GM18498 (cell line): Measurements from ENCODE around the gene SVOP.

Experiments used
- ATAC-seq: cut with Tn5 transposase; IDR thresholded peaks from one replicate; pipeline ENCODE4 v1.9.1; 2021; ENCODE audit warnings: mild to moderate bottlenecking, moderate library complexity; ENCODE audit not compliant: unreplicated experiment

SVOP gene

DNA sequence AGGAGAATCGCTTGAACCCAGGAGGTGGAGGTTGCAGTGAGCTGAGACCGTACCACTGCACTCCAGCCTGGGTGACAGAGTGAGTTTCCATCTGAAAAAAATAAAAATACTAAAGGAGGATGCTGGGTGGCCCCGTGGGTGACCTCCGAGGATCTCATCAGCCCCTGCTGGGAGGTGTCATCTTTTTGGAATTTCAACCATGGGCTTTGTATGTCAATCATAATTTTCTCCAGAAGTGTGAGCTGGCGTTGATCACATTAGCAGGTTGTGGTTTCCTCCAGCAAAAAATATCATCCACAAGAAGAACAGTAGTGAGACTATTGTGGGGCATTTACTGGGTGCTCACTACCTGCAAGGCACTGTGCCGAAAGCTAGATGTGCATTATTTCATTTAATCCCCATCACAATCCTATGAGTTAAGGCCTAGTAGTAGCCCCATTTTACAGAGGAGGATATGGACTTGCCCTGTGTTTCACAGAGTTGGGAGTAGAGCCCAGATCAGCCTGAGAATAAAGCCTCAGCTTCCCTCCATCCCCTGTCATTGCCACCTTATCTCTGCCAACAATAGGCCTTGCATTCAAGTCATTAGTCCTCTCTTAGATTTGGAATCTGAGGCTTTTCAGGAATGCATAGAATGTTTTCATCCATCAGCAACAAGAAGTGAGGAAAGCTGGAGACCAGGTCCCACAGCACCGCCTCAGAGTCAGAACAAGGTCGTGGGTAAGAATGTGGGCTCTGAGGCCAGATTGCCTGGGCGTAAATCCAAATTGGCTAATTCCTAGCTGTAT lies 39.8 kb downstream of the SVOP start:
- no peak for ATAC-seq

GRCh38 chr12:108977360-108977759 lies 43.5 kb downstream of the SVOP start:
- ATAC-seq, result no peak

DNA sequence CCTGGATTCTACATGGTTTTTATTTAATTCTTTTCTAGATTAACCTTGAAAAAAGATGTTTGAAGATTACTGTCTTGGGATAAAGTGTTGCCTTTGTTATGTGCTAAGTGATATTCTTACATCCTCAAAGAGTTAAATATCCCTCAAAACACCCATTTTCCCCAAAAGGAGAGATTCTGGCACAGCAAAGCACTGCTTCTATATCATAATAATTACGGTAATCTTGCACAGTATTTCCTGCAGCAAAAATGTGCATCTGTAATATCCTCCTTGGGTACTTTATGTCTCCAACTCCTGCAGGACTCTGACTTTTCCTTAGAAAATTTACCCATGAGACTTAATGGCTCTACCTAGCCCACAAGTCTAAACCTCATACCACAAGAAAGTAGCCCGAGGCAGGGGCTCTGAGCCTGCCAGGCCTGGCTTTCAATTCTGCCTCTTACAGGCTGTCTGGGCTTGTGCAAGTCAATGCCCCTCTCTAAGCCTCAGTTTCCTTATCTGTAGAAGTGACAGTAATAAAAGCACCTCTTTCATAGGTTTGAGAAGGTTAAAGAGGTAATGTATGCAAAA lies 45.8 kb downstream of the SVOP start:
- ATAC-seq, result no peak

DNA sequence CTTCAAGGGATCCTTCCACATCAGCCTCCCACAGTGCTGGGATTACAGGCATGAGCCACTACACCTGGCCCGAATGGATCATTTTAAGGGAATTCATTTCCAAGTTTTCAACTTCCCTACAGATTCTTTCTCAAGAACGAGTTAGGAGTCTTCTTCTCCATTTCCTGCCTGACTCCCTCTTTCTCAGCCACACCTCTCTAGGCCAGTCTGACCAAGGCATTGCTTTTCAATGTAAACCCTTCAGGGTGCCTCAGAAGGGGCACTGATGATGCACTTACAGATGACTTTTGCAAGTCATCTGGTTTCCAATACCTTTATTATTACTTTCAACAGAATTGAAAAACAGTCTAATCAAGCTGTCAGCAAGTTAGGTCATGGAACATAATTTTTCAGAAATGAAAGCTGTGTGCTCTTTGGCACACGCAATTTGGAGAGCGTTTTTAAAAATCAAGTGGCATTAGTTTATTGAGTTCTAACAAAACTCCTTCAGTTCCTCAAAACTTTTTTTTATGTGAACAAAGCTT lies 47.2 kb downstream of the SVOP start:
- no peak for ATAC-seq

GRCh38 chr12:108972358-108972757 lies 48.5 kb downstream of the SVOP start:
- no peak for ATAC-seq

GRCh38 chr12:108969622-108970021 lies 51.2 kb downstream of the SVOP start:
- ATAC-seq, result no peak

GRCh38 chr12:108967869-108968540 lies 52.9 kb downstream of the SVOP start:
- no peak for ATAC-seq

DNA sequence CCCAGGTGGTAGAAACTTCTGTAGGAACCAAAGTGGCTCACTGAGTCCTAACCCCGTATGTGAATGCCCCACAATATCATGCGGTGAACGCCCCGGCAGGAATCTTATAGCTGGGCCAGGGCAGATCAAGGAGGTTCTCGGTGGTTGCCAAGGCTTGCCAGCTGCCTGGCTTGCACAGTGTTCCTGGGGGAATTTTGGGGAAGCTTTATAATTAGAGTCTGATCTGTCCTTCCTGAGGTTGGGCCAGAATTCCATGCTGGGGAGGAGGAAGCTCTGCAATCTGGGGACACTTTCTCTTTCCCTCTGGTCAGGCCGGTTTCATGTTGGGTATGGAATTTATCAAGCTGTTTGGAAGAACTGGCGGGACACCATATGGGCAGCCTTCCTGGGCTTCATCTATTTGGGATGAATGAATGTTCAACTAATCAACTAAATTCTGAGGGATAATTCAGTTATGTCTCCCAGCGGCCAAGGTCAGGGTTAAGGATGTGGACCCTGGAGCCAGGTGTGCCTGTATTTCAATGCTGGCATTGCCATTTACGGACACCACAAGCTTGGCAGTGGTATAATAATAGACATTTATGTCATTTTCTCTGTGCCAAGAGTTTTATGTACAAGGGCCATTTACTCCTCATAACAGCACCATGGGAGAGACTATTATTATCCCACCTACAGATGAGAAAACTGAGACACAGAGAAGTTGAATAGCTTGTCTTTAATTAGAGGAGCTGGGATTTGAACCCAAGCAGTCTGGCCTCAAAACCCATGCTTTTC lies 54.3 kb downstream of the SVOP start:
- ATAC-seq, result no peak

DNA sequence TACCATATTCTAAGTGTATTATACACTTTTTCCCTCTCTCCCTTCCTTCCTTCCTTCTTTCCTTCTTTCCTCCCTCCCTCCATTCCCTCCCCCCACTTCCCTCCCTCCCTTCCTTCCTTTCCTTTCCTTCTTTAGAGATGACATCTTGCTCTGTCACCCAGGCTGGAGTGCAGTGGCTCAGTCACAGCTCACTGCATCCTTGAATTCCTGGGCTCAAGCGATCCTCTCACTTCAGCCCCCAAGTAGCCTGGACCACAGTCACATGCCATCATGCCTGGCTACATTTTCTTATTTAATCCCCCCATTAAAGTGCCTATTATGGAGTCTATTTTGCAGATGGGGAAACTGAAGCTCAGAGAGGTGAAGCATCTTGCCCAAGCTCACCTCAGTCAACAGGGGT lies 55.0 kb downstream of the SVOP start:
- no peak for ATAC-seq

GRCh38 chr12:108964371-108965352 lies 56.2 kb downstream of the SVOP start:
- ATAC-seq, result no peak

- no peak for ATAC-seq
These were observed 58.6 kb downstream of the SVOP start for GRCh38 chr12:108962256-108962655.

DNA sequence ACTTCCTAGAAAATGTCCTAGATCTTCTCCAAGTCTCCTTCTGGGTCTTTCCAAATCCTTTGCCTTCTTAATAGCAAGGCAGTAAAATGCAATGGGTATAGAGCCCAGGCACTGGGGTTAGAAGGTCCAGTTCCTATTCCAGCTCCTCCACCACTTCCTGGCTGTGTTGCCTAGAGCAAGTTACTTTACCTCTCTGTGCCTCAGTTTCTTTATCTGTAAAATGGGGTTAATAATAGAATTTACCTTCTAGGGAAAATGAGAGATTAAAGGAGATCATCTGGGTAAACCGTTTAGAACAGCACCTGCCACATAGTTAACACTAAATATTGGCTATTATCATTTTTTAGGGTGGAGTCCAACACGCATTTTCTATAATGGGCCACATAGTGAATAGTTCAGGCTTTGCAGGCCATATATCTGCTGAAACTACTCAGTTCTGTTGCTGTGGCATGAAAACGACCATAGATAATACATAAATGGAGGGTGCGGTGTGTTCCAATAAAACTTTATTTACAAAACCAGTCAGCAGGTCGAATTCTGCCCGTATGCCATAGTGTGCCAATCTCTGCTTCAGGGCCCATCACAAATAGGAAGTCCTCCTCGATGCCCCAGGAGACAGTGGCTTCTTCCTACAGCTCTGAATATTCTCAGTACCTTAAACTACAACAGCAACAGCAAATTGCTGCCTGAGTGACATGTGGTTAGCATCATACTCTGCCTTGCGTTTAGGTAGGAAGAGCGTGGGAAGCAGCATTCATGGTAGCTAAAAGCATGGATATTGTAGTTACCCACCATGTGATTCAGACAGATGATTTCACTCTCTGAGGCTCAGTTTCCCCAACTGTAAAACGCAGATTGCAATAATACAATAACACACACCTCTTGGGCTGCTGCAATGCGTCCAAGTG lies 60.9 kb downstream of the SVOP start:
- ATAC-seq, result no peak

DNA sequence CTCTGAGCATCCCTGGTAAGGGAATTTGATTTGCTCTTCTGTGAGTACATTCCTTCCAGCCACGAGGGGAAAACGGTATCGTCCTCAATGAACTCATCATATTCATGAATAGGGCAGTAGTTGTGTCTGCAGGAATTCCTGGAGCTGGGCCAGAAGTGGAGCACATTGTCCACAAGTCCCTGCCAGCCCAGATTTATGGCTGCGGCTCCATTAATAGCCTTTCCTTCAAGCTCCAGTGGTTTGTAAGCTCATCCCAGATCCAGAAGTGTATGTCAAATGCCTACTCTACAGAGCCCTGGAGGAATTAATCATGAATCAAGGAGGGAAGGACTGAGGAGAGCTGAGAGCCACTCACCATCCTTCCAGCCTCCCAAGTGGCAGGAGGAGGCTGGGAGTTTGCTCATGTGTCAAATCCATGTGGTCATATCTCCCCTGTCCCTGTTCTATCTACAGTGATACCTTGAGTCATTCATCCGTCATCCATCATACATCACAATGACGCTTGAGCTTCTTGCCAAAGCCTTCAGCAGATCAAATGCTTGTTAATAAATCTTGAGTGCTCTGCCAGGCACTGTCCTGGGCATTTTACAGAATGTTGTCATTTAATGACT lies 65.5 kb downstream of the SVOP start:
- ATAC-seq, result no peak

- ATAC-seq, result peak; percentile 59
These were observed 69.7 kb downstream of the SVOP start for GRCh38 chr12:108950991-108951739.

DNA sequence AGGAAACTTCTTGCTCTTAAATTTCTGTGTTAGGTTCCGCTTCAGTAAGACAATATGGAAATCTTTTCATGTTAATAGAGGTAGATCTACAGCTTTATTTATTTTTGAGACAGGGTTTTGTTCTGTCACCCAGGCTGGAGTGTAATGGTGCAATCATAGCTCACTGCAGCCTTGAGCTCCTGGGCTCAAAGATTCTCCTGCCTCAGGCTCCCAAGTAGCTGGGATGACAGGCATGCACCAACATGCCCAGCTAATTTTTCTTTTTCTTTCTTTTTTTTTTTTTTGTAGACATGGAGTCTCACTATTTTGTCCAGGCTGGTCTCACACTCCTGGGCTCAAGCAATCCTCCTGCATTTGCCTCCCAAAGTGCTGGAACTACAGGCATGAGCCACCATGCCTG lies 70.9 kb downstream of the SVOP start:
- no peak for ATAC-seq

GRCh38 chr12:108948367-108948766 lies 72.5 kb downstream of the SVOP start:
- ATAC-seq, result no peak

- no peak for ATAC-seq
These were observed 73.8 kb downstream of the SVOP start for GRCh38 chr12:108947097-108947496.

- no peak for ATAC-seq
These were observed 80.7 kb downstream of the SVOP start for GRCh38 chr12:108940138-108940537.
